Urinary bladder (tissue), 4 donors: ENCODE measurements around the gene SMIM21. TPM values are rescaled to one million over a fixed set of nuclear protein-coding genes. Genes with fewer than 3 reads are reported as not detected.

Experiments
- DNase-seq: peaks from one replicate; pipeline ENCODE4 v3.0.0-alpha.2; 2015; ENCODE audit errors: extremely low spot score
- H3K27ac ChIP-seq: one replicate; pipeline ENCODE4 v1.5.1; 2013; ENCODE audit warnings: low read depth, mild to moderate bottlenecking, moderate library complexity
- H3K36me3 ChIP-seq: one replicate; pipeline ENCODE4 v1.6.1; 2013; ENCODE audit warnings: mild to moderate bottlenecking, moderate library complexity; ENCODE audit not compliant: insufficient read depth
- H3K4me1 ChIP-seq: one replicate; pipeline ENCODE4 v1.6.1; 2013; ENCODE audit warnings: mild to moderate bottlenecking, moderate library complexity; ENCODE audit not compliant: insufficient read depth
- H3K4me3 ChIP-seq: one replicate; pipeline ENCODE4 v1.5.1; 2013; ENCODE audit warnings: low read depth, low read length
- WGBS: extraction: QIAGEN DNeasy Blood & Tissue Kit; methylation state at CpG from one replicate; pipeline ENCODE4 v1.1.7; 2013; 5-methylcytosine and 5-hydroxymethylcytosine counted together
- polyA plus RNA-seq: library from polyadenylated mRNA; stranded (reverse); fragments of 200-250 nt; gene quantifications from one replicate; pipeline ENCODE4 v1.2.3, GENCODE V29; 2013
- total RNA-seq: library from RNA; depleted of rRNA; stranded (reverse); fragments of >200 nt; gene quantifications from one replicate; pipeline ENCODE4 v1.2.3, GENCODE V29; 2014
- donor health status: healthy with polysubstance abuse.
- donor health status: healthy.

The SMIM21 gene
- total and polyA plus RNA-seq, 2 donors = not detected

- Histone ChIP-seq H3K36me3 (no peaks in the 10 kb centered on the region), H3K4me3 (no peak overlapping the region), H3K4me1 (no peaks in the 10 kb centered on the region), H3K27ac (no peak overlapping the region)
- DNase-seq = no peak
- 65% methylated on average over 22 of the region's 22 CpGs for WGBS
Observed at GRCh38 chr18:75378376-75379315, 48.9 kb downstream of the SMIM21 start.

GRCh38 chr18:75377926-75378325, 49.6 kb downstream of the SMIM21 start:
- DNase-seq = no peak
- no peaks in the 10 kb centered on the region for H3K36me3 ChIP-seq
- H3K4me1 ChIP-seq = no peaks in the 10 kb centered on the region
- H3K27ac ChIP-seq = no peak overlapping the region
- no peak overlapping the region for H3K4me3 ChIP-seq
- 95% methylated on average over 10 of the region's 10 CpGs for WGBS

GRCh38 chr18:75377258-75377657, 50.2 kb downstream of the SMIM21 start:
- no peak overlapping the region for H3K4me3 ChIP-seq
- 86% methylated on average over 2 of the region's 2 CpGs for WGBS

GRCh38 chr18:75376004-75376403, 51.5 kb downstream of the SMIM21 start:
- no peak for DNase-seq
- Histone ChIP-seq H3K4me3 (no peak overlapping the region), H3K36me3 (no peaks in the 10 kb centered on the region), H3K4me1 (no peaks in the 10 kb centered on the region), H3K27ac (no peak overlapping the region)
- 91% methylated on average over 3 of the region's 3 CpGs for WGBS

More at GRCh38 chr18:75377258-75377657, 50.2 kb downstream of the SMIM21 start:
- Histone ChIP-seq H3K4me1 (no peaks in the 10 kb centered on the region), H3K27ac (no peak overlapping the region), H3K36me3 (no peaks in the 10 kb centered on the region)
- DNase-seq = no peak

GRCh38 chr18:75375341-75375740, 52.2 kb downstream of the SMIM21 start:
- no peaks in the 10 kb centered on the region for H3K4me1 ChIP-seq
- H3K36me3 ChIP-seq = no peaks in the 10 kb centered on the region
- WGBS = 87% methylated on average over 6 of the region's 6 CpGs
- no peak overlapping the region for H3K27ac ChIP-seq
- no peak overlapping the region for H3K4me3 ChIP-seq
- no peak for DNase-seq

- WGBS = 92% methylated on average over 6 of the region's 6 CpGs
- H3K36me3 ChIP-seq = no peaks in the 10 kb centered on the region
- H3K4me1 ChIP-seq = no peaks in the 10 kb centered on the region
- no peak overlapping the region for H3K4me3 ChIP-seq
- no peak overlapping the region for H3K27ac ChIP-seq
- no peak for DNase-seq
Observed at GRCh38 chr18:75374466-75374865, 53.0 kb downstream of the SMIM21 start.

GRCh38 chr18:75369026-75369721, 58.3 kb downstream of the SMIM21 start:
- H3K27ac ChIP-seq = no peak overlapping the region
- no peak for DNase-seq
- H3K4me3 ChIP-seq = no peak overlapping the region
- H3K36me3 ChIP-seq = no peaks in the 10 kb centered on the region
- no peaks in the 10 kb centered on the region for H3K4me1 ChIP-seq
- 95% methylated on average over 17 of the region's 17 CpGs for WGBS

GRCh38 chr18:75365837-75366236, 61.7 kb downstream of the SMIM21 start:
- no peaks in the 10 kb centered on the region for H3K36me3 ChIP-seq
- DNase-seq = no peak
- no peak overlapping the region for H3K27ac ChIP-seq
- H3K4me1 ChIP-seq = no peaks in the 10 kb centered on the region
- H3K4me3 ChIP-seq = no peak overlapping the region
- WGBS = 69% methylated on average over 1 of the region's 1 CpG

- DNase-seq = no peak
- Histone ChIP-seq H3K36me3 (no peaks in the 10 kb centered on the region), H3K27ac (no peak overlapping the region), H3K4me3 (no peak overlapping the region), H3K4me1 (no peaks in the 10 kb centered on the region)
- WGBS = 91% methylated on average over 7 of the region's 7 CpGs
Observed at GRCh38 chr18:75365254-75365629, 62.3 kb downstream of the SMIM21 start.

GRCh38 chr18:75364512-75365253, 62.8 kb downstream of the SMIM21 start:
- DNase-seq = no peak
- H3K4me1 ChIP-seq = no peaks in the 10 kb centered on the region
- WGBS = 71% methylated on average over 13 of the region's 13 CpGs
- H3K36me3 ChIP-seq = no peaks in the 10 kb centered on the region
- no peak overlapping the region for H3K4me3 ChIP-seq
- no peak overlapping the region for H3K27ac ChIP-seq

- 77% methylated on average over 13 of the region's 13 CpGs for WGBS
- Histone ChIP-seq H3K4me1 (no peaks in the 10 kb centered on the region), H3K27ac (no peak overlapping the region)
Observed at GRCh38 chr18:75363446-75364225, 63.9 kb downstream of the SMIM21 start.

GRCh38 chr18:75362435-75362834, 65.1 kb downstream of the SMIM21 start:
- no peaks in the 10 kb centered on the region for H3K4me1 ChIP-seq
- H3K27ac ChIP-seq = no peak overlapping the region
- no peak for DNase-seq
- no peaks in the 10 kb centered on the region for H3K36me3 ChIP-seq
- H3K4me3 ChIP-seq = no peak overlapping the region
- 83% methylated on average over 13 of the region's 13 CpGs for WGBS

More at GRCh38 chr18:75363446-75364225, 63.9 kb downstream of the SMIM21 start:
- Histone ChIP-seq H3K4me3 (no peak overlapping the region), H3K36me3 (no peaks in the 10 kb centered on the region)
- no peak for DNase-seq

- H3K27ac ChIP-seq = no peak overlapping the region
- 83% methylated on average over 11 of the region's 11 CpGs for WGBS
- H3K4me1 ChIP-seq = no peaks in the 10 kb centered on the region
- H3K4me3 ChIP-seq = no peak overlapping the region
- H3K36me3 ChIP-seq = no peaks in the 10 kb centered on the region
- DNase-seq = no peak
Observed at GRCh38 chr18:75360941-75361340, 66.6 kb downstream of the SMIM21 start.
